GM21423 (cell line): ENCODE measurements around the gene C14orf132.
A peak's percentile ranks its signal among the peaks of the same experiment; 100 is the strongest.
"Not testable (repeated sequence)": the region's sequence is repeated elsewhere in the genome, so short reads cannot be mapped to it uniquely, and the experiment has no call there.

Source experiments
- ATAC-seq: cut with Tn5 transposase; IDR thresholded peaks from one replicate; pipeline ENCODE4 v1.9.1; 2021; ENCODE audit warnings: mild to moderate bottlenecking, moderate library complexity; ENCODE audit not compliant: unreplicated experiment

The C14orf132 gene

GRCh38 chr14:96038920-96039632 is at the start of gene C14orf132:
Gene C14orf132 (plus strand): TSS chr14:96039362. CDS start chr14:96039501, 139 bp downstream.
- ATAC-seq, result no peak

DNA sequence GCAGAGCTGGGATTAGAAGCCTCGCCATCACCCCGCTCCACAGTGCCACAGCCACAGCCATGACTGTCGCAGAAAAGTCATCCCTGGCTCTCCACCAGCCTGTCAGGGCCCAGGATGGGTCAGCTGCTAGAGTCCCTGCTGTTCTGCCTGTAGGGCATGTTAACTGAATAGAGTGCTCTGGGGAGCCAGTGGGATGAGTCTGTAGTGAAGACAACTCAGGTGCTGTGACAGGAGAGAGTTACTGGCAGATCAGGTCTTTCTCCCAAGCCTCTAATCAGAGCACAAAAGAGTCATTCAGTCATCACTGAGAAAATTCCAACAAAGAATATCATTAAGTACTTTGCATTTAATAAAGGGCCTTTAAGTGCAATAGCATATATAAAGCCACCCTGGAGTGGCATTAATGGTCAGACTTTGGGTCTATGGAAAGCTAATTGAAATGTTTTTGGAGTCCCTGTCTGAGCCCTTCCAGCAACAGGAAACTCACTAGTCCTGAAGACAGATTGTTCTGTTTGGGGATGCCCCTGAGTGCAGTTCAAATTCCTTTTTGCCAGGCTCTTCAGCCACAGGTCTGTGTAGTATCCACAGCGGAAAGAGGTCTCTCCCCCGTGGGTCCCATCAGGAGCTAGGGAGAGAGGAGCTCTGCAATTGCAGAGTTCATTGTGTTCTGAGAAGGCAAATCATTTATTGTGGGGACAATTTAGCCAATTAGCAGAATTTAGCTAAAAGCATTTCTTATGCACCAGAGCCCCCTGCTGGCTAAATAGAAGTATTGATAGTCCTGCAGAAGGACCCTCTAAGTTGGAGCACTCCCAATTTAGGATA is 45.2 kb upstream of the C14orf132 start:
- ATAC-seq, result peak; percentile 44

- ATAC-seq, result no peak
Observed at GRCh38 chr14:95994593-95994928, 44.6 kb upstream of the C14orf132 start.

DNA sequence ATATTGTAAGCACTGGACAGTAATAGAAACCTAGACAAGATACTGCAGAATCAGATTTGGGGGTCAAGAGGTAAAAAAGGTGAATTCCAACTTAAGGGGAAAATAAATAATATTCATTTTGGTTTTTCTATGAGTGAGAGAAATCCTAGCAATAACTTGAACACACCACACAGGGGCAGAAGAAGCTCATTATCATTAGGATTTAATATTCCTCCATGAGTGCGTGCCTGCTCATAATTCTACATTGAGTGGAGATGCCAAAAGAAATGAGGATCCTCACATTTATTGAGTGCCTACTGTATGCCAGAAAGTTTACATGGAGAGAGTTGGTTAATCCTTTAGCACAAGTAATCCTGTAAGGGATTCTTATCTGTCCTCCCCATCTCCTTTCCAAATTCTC is 40.5 kb upstream of the C14orf132 start:
- no peak for ATAC-seq

DNA sequence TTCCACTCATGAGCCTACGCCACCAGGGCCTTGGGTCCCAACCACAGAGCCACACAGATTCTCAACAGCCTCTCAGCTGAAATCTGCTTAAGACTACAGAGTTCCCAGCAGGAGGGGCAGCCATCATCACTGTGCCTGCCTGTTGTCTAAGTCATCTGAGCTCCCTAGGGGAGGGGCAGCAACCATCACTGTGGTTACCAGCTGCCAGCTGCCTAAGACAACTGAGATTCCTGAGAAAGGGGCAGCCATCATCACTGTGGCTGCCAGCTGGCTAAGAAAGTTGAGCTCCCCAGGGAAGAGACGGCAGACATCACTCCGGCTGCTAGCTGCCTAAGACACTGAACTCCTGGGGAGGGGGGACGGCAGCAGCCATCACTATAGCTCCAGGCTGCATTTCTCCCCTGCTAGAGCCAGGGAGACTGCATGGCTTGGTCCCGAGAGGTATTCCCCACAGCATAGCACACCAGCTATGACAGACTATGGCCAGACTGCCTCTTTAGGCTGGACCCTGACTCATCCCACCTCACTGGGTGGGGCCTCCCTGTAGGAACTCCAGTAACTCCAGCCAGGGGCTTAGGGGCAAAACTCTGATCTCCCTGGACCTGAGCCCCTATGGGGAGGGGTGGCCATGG is 37.2 kb upstream of the C14orf132 start:
- no peak for ATAC-seq

DNA sequence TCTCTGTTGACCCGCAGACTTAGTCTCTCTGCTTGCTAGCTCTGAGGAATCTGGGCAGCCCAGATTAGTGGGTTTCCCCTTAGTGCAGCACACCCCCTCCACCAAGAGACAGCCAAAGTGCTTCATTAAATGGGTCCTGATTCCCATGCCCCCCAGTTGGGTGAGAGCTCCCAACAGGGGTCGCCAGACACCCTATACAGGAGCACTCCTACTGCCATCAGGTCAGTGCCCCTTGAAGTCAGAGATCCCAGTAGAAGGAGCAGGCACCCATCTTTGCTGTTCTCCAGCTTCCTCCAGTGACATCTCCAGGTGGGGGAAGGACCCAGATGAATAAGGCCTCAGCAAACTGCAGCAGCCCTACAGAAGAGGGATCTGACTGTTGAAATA is 36.7 kb upstream of the C14orf132 start:
- no peak for ATAC-seq

- no peak for ATAC-seq
Observed at GRCh38 chr14:96011131-96011530, 28.0 kb upstream of the C14orf132 start.

DNA sequence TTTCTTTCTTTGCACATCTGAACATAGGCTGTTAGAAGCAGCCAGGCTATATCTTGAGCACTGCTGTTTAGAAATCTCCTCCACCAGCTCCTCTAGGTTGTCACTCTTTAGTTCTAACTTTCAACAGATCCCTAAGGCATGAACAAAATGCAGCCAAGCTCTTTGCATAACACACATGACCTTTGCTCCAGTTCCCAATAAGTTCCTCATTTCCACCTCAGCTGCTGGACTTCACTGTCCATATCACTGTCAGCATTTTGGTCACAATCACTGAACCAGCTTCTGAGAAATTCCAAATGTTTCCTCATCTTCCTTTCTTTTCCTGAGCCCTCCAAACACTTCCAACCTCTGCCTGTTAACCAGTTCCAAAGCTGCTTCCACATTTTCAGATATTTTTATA is 27.6 kb upstream of the C14orf132 start:
- ATAC-seq, result no peak

GRCh38 chr14:96012757-96013156 is 26.4 kb upstream of the C14orf132 start:
- ATAC-seq, result not testable (repeated sequence)

DNA sequence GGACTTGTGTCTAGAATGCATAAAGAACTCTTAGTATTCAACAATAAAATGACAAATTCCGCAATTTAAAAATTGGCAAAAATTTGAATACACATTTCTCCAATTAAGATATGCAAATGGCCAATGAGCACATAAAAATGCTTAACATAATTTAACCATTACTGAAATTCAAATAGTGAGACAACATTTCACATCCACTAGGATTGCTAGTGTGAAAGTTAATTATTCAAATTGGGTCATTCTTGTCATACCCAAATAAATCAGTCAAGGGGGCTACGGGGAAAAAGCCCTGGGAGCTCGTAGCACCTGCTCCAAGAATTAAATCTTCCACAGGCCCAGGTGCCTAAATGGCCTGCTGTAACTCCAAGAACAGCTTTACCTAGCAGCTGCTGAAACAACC is 25.0 kb upstream of the C14orf132 start:
- ATAC-seq, result no peak

DNA sequence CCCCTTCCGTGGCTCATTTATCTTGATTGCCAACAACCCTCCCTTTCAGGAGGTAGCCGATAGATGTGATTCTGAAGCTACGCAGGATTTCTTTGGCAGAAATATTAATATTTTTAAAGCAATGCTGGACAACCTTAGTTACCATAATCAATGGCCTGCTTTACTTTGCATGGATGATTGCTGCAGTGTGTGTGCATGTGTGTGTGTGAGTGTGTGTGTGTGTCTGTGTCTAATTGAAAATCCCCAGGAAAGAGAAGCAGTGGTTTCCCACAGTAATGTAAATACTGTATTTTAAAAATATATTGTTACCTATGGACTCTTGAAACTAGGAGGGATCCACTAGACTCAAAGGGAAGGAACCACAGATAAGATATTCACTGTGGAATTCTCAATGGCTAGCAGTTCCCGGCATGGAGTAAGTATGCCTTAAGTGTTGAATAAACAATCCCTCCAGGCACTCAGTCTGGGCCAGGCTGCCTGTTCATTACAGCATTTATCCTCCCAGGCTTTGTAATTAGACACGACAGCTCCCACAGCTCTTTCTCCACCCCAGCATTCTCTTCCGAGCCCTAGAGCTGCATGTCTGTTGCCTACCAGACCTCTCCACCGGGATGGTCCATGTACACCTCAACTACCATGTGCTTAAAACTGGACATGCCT is 22.5 kb upstream of the C14orf132 start:
- no peak for ATAC-seq

GRCh38 chr14:96017882-96018281 is 21.3 kb upstream of the C14orf132 start:
- ATAC-seq, result no peak

GRCh38 chr14:96027431-96028355 is 11.5 kb upstream of the C14orf132 start:
- no peak for ATAC-seq

- ATAC-seq, result no peak
Observed at GRCh38 chr14:96029089-96029645, 10.0 kb upstream of the C14orf132 start.

DNA sequence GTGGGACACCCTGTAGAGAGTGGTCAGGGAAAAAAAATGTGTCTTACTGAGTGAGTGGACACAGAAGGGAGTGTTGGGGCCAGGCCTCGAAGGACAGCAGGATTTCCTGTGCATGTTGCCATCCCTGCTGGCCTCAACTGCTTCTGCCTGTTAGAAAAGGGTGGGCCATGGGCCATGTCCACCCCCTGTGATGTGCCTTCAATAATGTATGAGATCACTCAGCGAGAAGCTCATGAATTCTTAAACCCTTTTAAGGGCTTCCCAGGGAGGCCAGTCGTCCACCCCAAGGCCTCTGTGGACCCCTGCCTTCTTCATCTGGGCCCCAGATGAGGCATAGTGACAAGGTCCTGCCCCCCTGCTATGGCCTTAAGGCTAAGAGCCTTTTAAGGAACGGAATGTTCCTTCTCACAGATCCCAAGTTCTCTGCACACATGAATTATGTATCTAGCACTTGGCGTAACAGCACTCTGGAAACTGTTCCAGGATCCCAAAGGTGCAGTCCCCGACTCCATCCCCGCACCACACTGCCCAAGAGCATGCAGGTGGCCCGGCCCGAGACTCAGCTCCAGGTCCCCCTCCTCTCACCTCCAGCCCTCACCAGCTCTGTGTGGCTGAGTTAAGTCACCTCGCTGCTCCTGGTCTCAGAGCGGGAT is 8.9 kb upstream of the C14orf132 start:
- ATAC-seq, result no peak

DNA sequence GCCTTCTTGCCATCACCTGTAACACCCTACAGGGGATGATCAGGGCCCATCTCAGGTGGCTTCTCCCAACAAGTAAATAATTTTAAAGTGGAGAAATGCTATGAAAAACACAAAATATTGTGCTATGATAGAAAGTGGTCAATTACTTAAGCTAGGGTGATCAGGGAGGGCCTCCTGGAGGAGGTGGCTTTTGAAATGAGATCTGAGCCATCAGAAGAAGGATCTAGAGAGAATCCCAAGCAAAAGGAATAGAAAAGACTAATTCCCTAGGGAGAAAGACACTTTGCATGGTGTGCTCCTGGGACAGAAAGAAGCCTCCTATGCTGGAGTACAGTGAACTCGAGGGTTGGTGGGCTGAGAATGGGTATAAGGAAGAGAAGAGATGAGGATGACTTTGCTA is 7.5 kb upstream of the C14orf132 start:
- ATAC-seq, result no peak

DNA sequence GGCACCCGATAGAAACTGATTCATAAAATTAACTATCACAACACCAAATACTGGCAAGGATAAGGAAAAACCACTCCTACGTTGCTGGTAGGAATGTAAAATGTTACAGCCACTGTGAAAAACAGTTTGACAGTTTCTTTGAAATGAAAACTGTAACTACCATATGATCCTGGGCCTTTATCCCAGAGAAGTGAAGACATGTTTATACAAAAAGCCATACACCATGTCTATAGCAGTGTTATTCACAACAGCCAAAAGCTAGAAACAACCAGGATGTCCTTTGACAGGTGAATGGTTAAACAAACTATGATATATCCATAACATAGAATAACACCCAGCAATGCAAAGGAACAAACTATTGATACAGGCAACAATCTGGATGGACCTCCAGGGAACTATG is 3.7 kb upstream of the C14orf132 start:
- ATAC-seq, result no peak

DNA sequence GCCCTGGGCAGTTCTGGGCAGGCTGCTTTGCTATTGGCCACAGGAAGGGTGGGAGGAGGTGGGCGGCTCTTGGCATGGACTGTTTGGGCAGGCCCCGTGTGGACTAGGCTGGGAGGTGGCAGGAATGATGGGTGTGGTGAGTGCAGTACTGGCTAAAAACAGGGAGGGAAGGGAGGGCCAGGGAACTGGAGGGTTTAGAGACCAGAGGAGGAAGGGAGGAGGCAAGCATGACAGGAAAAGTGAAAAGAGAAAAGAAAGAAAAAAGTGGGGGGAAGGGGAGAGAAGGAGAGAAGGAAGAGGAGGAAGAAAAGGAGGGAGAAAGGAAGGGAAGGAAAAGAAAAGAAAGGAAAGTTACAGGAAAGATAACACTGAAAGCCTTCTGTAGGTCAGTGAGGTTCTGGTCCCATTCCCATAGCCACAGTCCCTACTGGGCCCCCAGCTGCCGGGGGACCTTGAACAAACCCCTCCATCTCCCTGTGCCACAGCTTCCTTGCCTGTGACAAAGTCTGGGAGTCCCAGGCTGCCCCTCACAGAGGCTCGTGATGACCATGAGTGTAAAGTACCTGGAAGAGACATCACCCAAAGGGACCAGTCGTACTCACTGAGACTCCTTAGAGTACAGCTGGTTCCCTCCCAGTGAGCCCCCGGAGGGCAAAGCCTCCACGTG is 1.1 kb upstream of the C14orf132 start:
- no peak for ATAC-seq

DNA sequence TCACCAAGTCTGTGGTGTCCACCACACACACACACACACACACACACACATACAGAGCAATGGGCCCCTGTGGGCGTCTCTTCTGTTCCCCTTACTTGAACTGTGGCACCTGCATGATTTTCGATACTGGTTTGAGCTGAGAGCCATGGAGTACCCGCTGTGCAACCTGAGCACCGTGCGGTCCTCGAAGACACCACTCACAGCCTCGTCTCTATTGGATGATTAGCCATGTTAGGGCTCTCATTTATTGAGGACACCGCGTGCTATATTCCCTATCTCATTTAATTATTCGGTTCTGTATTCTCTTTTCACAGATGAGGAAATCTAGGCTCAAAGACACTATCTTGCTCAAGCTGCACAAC is 623 bp upstream of the C14orf132 start:
- ATAC-seq, result no peak
